HepG2 (cell line): Measurements from ENCODE around the gene L3MBTL4. TPM values are rescaled to one million over a fixed set of nuclear protein-coding genes. Genes with fewer than 3 reads are reported as not detected.

Experiments
- AHDC1 ChIP-seq: sonication (generic); formaldehyde crosslinking; IDR thresholded peaks from 2 replicates; pipeline ENCODE4 v1.5.1; 2020; ENCODE audit warnings: mild to moderate bottlenecking, missing genetic modification reagents, borderline replicate concordance
- BHLHE40 ChIP-seq: IDR thresholded peaks from 2 replicates; pipeline ENCODE4 v1.6.1; 2011; ENCODE audit warnings: low read length, improper control_type of control experiment
- CBX2 ChIP-seq, 2 experiments: fragments of 200-600 bp in 1 of 2; sonication (generic); formaldehyde crosslinking in 1 of 2; IDR thresholded peaks; 2 replicates each; pipeline versions ENCODE4 v1.7.0 to v1.8.1; 2018 to 2022; ENCODE audit warnings: low read depth in 2 of 2, low read length in 1 of 2, mild to moderate bottlenecking in 1 of 2, missing genetic modification reagents in 1 of 2
- CHD2 ChIP-seq: IDR thresholded peaks from 2 replicates; pipeline ENCODE4 v1.6.1; 2011; ENCODE audit warnings: low read depth, low read length, improper control_type of control experiment
- ETS1 ChIP-seq: sonication (generic); formaldehyde crosslinking; IDR thresholded peaks from 2 replicates; pipeline ENCODE4 v1.4.0; 2020; ENCODE audit warnings: missing genetic modification reagents
- IKZF5 ChIP-seq: IDR thresholded peaks from 2 replicates; pipeline ENCODE4 v1.6.1; 2018; ENCODE audit warnings: missing genetic modification reagents, mild to moderate bottlenecking, missing compliant biosample characterization
- KAT2B ChIP-seq: fragments of 150-350 bp; IDR thresholded peaks from 2 replicates; pipeline ENCODE4 v1.6.1; 2014; ENCODE audit warnings: low read depth, low read length, borderline replicate concordance
- MAX ChIP-seq: IDR thresholded peaks from 2 replicates; pipeline ENCODE4 v1.6.1; 2012; ENCODE audit warnings: inconsistent platforms
- PAWR ChIP-seq: sonication (generic); formaldehyde crosslinking; IDR thresholded peaks from 2 replicates; pipeline ENCODE4 v1.4.0; 2020; ENCODE audit warnings: missing genetic modification reagents, mild to moderate bottlenecking, borderline replicate concordance
- POLR2AphosphoS2 ChIP-seq: IDR thresholded peaks from 2 replicates; pipeline ENCODE4 v1.6.1; 2011; ENCODE audit warnings: low read depth, low read length, improper control_type of control experiment
- RARG ChIP-seq: sonication (generic); formaldehyde crosslinking; IDR thresholded peaks from 2 replicates; pipeline ENCODE4 v1.4.0; 2020; ENCODE audit warnings: low read depth, mild to moderate bottlenecking, missing genetic modification reagents
- SP140L ChIP-seq: sonication (generic); formaldehyde crosslinking; IDR thresholded peaks from 2 replicates; pipeline ENCODE4 v1.4.0; 2020; ENCODE audit warnings: missing genetic modification reagents, borderline replicate concordance
- STAT5B ChIP-seq: sonication (generic); formaldehyde crosslinking; IDR thresholded peaks from 2 replicates; pipeline ENCODE4 v1.4.0; 2020; ENCODE audit warnings: missing genetic modification reagents
- TBX3 ChIP-seq: fragments of 450-650 bp; IDR thresholded peaks from 2 replicates; pipeline ENCODE4 v1.6.1; 2017; ENCODE audit warnings: antibody characterized with exemption, mild to moderate bottlenecking, inconsistent platforms, borderline replicate concordance
- TMF1 ChIP-seq: sonication (generic); formaldehyde crosslinking; IDR thresholded peaks from 2 replicates; pipeline ENCODE4 v1.8.1; 2022; ENCODE audit warnings: low read depth, missing genetic modification reagents
- ZMAT3 ChIP-seq: sonication (generic); formaldehyde crosslinking; conservative IDR thresholded peaks from 2 replicates; pipeline ENCODE4 v1.7.0; 2021; ENCODE audit warnings: missing genetic modification reagents
- ZNF337 ChIP-seq: sonication (generic); formaldehyde crosslinking; IDR thresholded peaks from 2 replicates; pipeline ENCODE4 v1.5.1; 2020; ENCODE audit warnings: missing genetic modification reagents, low read depth, mild to moderate bottlenecking, borderline replicate concordance
- ZNF746 ChIP-seq: sonication (generic); formaldehyde crosslinking; IDR thresholded peaks from 2 replicates; pipeline ENCODE4 v1.8.0; 2022; ENCODE audit warnings: mild to moderate bottlenecking, missing genetic modification reagents
- polyA plus RNA-seq, 8 experiments: library from polyadenylated mRNA; depleted of rRNA in 3 of 8; stranded (reverse) in 7 of 8; unstranded in 1 of 8; fragments of >200 nt; fragmentation: Illumina TruSeq in 4 of 8; extraction: Trizol in 4 of 8; gene quantifications; 2 replicates each; pipeline versions ENCODE4 v1.2.1 to v1.2.3, GENCODE V29; 2011 to 2016; ENCODE audit warnings: low read depth in 4 of 8, missing spikeins in 1 of 8, mixed read lengths in 1 of 8; ENCODE audit not compliant: insufficient read depth in 1 of 8
- total RNA-seq, 5 experiments: library from RNA; depleted of rRNA; stranded (reverse); fragments of >200 nt; fragmentation: Illumina TruSeq; extraction: Trizol; gene quantifications; 2 replicates each; pipeline ENCODE4 v1.2.3, GENCODE V29; 2016; ENCODE audit warnings: low read depth in 1 of 5
- TF ChIP-seq, protein P1 (sequence below): sonication (generic); formaldehyde crosslinking; conservative IDR thresholded peaks from 2 replicates; pipeline ENCODE4 v1.8.0; 2022; ENCODE audit warnings: mild to moderate bottlenecking, moderate library complexity, missing genetic modification reagents

Gene L3MBTL4
- total and polyA plus RNA-seq, 2 of the 13 experiments (the other 11 are each of a cell fraction or from before 2014, with no cell fraction given): 10.8 to 13.3 TPM

DNA sequence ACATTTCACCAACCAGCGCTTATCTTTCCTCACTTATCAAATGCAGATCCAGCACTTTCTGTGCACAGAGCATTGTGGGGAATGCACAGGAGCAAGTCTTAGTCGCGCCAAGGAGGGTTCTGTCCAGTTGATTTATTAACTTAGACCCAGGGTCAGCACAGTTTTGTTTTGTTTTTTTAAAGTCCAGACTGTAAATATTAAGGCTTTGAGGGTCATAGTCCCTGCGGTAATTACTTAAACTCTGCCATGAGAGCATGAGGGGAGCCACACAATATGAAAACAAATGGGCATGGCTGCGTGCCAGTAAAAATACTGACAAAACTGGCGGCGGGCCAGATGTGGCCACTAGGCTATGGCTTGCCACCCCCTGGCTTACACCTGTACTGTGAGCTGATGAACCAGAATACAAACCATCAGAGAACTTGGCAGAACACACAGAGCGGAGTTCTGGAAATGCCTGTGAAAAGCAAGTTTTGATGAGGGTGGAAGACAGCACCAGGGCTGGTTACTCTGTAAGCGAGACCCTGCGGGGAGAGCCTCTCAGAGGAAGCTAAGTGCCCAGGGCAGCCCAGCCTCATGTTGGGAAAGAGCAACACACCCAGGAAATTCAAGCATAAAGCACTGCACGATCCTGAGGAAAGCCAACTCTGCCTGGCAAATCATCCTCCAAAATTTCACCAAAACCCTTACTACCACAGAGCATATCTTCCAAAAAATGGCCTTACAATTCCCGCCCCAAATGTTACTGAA is 43.6 kb downstream of the L3MBTL4 start (continued):
- TF ChIP-seq, protein P1, sequence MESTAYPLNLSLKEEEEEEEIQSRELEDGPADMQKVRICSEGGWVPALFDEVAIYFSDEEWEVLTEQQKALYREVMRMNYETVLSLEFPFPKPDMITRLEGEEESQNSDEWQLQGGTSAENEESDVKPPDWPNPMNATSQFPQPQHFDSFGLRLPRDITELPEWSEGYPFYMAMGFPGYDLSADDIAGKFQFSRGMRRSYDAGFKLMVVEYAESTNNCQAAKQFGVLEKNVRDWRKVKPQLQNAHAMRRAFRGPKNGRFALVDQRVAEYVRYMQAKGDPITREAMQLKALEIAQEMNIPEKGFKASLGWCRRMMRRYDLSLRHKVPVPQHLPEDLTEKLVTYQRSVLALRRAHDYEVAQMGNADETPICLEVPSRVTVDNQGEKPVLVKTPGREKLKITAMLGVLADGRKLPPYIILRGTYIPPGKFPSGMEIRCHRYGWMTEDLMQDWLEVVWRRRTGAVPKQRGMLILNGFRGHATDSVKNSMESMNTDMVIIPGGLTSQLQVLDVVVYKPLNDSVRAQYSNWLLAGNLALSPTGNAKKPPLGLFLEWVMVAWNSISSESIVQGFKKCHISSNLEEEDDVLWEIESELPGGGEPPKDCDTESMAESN (CRISPR knock-in tag): 0 out of 2 replicates have a peak, but pooled peaks have one; percentile 15
- TF ChIP-seq ETS1 (no peak), ZNF337 (CRISPR knock-in tag) (no peak), TBX3 (no peak), IKZF5 (CRISPR knock-in tag) (peak; percentile 79), RARG (no peak), SP140L (no peak), ZNF746 (no peak), AHDC1 (peak; percentile 96; the same call in 1 of the 2 replicates), STAT5B (CRISPR knock-in tag) (no peak), POLR2AphosphoS2 (no peak), BHLHE40 (no peak), CBX2 (IDR thresholded peaks at IDR 0.05; ENCODE audit: low read depth, low read length) (no peak), CBX2 (CRISPR knock-in tag; IDR thresholded peaks at IDR 0.05; ENCODE audit: low read depth) (no peak), ZMAT3 (CRISPR knock-in tag) (no peak; the same call in 1 of the 2 replicates), MAX (peak; percentile 53), CHD2 (no peak), PAWR (CRISPR knock-in tag) (no peak), TMF1 (CRISPR knock-in tag) (no peak), KAT2B (no peak)
